Stomach (tissue), 4 donors: Measurements from ENCODE around the gene FIP1L1.

Experiments
- CTCF ChIP-seq, 7 experiments: fragments of 450-650 bp in 4 of 7; fragments of 200-600 bp in 3 of 7; sonication (generic) in 3 of 7; IDR thresholded peaks; one replicate each; pipeline ENCODE4 v1.5.1; 2016 to 2019; ENCODE audit warnings: antibody characterized with exemption in 7 of 7, control low read depth in 2 of 7, mild to moderate bottlenecking in 1 of 7
- POLR2A ChIP-seq, 4 donors: fragments of 450-650 bp; IDR thresholded peaks; one replicate each; pipeline ENCODE4 v1.6.1; 2016; ENCODE audit warnings: antibody characterized with exemption in 4 of 4, control low read depth in 2 of 4, mild to moderate bottlenecking in 1 of 4, moderate library complexity in 1 of 4
- POLR2AphosphoS5 ChIP-seq, 3 donors: sonication (generic); formaldehyde crosslinking; IDR thresholded peaks; one replicate each; pipeline ENCODE4 v1.6.1; 2016; ENCODE audit warnings: antibody characterized with exemption in 3 of 3

DNA sequence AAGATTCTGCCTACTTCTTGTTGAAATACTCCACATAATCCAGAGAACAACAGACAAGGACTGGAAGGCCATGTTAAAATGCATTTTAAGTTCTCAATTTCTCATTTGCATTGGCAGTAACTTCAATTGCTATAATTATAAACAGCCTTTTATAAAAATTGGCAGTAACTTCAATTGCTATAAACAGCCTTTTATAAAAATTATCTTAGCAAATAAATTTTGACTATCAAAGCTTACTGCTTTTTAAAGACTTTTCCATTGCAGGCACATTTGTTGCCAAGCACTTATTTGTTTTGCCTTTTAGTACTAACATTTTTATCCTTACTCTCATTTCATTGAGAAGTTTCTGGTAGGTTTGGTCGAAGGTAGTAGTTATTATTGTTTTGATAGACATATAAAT lies 29.4 kb upstream of the FIP1L1 start:
- TF ChIP-seq POLR2A (IDR thresholded peaks at IDR 0.05) (no peak), CTCF (IDR thresholded peaks at IDR 0.05) (no peak), POLR2AphosphoS5 (IDR thresholded peaks at IDR 0.05) (no peak)
